Ishikawa (cell line): ENCODE measurements around the gene PARVB.

ENCODE experiments used
- CEBPB ChIP-seq: IDR thresholded peaks from 2 replicates; pipeline ENCODE4 v1.6.1; 2012
- CREB1 ChIP-seq: IDR thresholded peaks from 2 replicates; pipeline ENCODE4 v1.6.1; 2012; ENCODE audit warnings: low read depth
- EP300 ChIP-seq: IDR thresholded peaks from 2 replicates; pipeline ENCODE4 v1.6.1; 2012; ENCODE audit warnings: borderline replicate concordance
- FOXM1 ChIP-seq: IDR thresholded peaks from 2 replicates; pipeline ENCODE4 v1.6.1; 2012; ENCODE audit warnings: low read depth, borderline replicate concordance
- MAX ChIP-seq: IDR thresholded peaks from 2 replicates; pipeline ENCODE4 v1.6.1; 2012
- RAD21 ChIP-seq: IDR thresholded peaks from 2 replicates; pipeline ENCODE4 v1.6.1; 2012; ENCODE audit warnings: low read depth
- REST ChIP-seq: IDR thresholded peaks from 2 replicates; pipeline ENCODE4 v1.6.1; 2012; ENCODE audit warnings: low read depth, mild to moderate bottlenecking
- TCF12 ChIP-seq: IDR thresholded peaks from 2 replicates; pipeline ENCODE4 v1.6.1; 2012; ENCODE audit warnings: low read depth

GRCh38 chr22:44070029-44070428 is 45.9 kb downstream of the PARVB start:
- TF ChIP-seq REST (no peak), MAX (no peak), RAD21 (no peak), TCF12 (no peak), FOXM1 (no peak), EP300 (no peak), CREB1 (no peak), CEBPB (no peak)
